GM23338 (cell line): ENCODE measurements around the gene PIR. TPM values are rescaled to one million over a fixed set of nuclear protein-coding genes. Genes with fewer than 3 reads are reported as not detected.

ENCODE experiments used
- ATAC-seq: fragments of 200-7000 bp; cut with Tn5 transposase; 3 replicates; pipeline ENCODE4 v1.9.1; 2020
- DNase-seq: peaks from one replicate; pipeline ENCODE4 v3.0.0-alpha.2; 2015; ENCODE audit warnings: low spot score
- H2AFZ ChIP-seq: fragments of 200-600 bp; sonication (generic); 2 replicates; pipeline ENCODE4 v1.8.0; 2016; ENCODE audit warnings: antibody characterized with exemption, mild to moderate bottlenecking, moderate library complexity
- H3F3A ChIP-seq: fragments of 200-600 bp; sonication (generic); replicated peaks from 2 replicates; pipeline ENCODE4 v1.8.0; 2017; ENCODE audit warnings: antibody characterized with exemption, mixed run types, low read depth
- H3K27ac ChIP-seq: fragments of 200-600 bp; sonication (generic); 2 replicates; pipeline ENCODE4 v1.6.1; 2016; ENCODE audit warnings: low read depth
- H3K27me3 ChIP-seq: fragments of 200-600 bp; sonication (generic); 2 replicates; pipeline ENCODE4 v1.8.0; 2016; ENCODE audit warnings: mild to moderate bottlenecking, mixed run types, moderate library complexity; ENCODE audit not compliant: insufficient read depth
- H3K36me3 ChIP-seq: fragments of 200-600 bp; sonication (generic); 2 replicates; pipeline ENCODE4 v1.8.0; 2016; ENCODE audit warnings: mild to moderate bottlenecking; ENCODE audit not compliant: insufficient read depth
- H3K4me1 ChIP-seq: fragments of 200-600 bp; sonication (generic); 2 replicates; pipeline ENCODE4 v1.8.0; 2016; ENCODE audit warnings: mild to moderate bottlenecking, moderate library complexity; ENCODE audit not compliant: insufficient read depth
- H3K4me2 ChIP-seq: fragments of 200-600 bp; sonication (generic); 2 replicates; pipeline ENCODE4 v1.7.1; 2017; ENCODE audit warnings: mixed run types
- H3K4me3 ChIP-seq: fragments of 200-600 bp; sonication (generic); 2 replicates; pipeline ENCODE4 v1.6.1; 2016; ENCODE audit warnings: mixed run types
- H3K79me2 ChIP-seq: fragments of 200-600 bp; sonication (generic); replicated peaks from 2 replicates; pipeline ENCODE4 v1.8.0; 2017; ENCODE audit warnings: mild to moderate bottlenecking; ENCODE audit not compliant: insufficient read depth
- H3K9me2 ChIP-seq: fragments of 200-600 bp; sonication (generic); 2 replicates; pipeline ENCODE4 v1.8.0; 2017; ENCODE audit not compliant: insufficient read depth
- H4K20me1 ChIP-seq: fragments of 200-600 bp; sonication (generic); replicated peaks from 2 replicates; pipeline ENCODE4 v1.8.0; 2017; ENCODE audit warnings: mild to moderate bottlenecking; ENCODE audit not compliant: insufficient read depth
- H3K27ac Mint-ChIP-seq: 2 replicates; pipeline ENCODE4 v1.8.0; 2020; ENCODE audit warnings: inconsistent platforms, mild to moderate bottlenecking, moderate library complexity, mixed read lengths
- H3K27me3 Mint-ChIP-seq: 3 replicates; pipeline ENCODE4 v1.8.0; 2022; ENCODE audit warnings: low read depth, mild to moderate bottlenecking, moderate library complexity, mixed read lengths, inconsistent platforms; ENCODE audit not compliant: insufficient read depth, poor library complexity
- H3K36me3 Mint-ChIP-seq: 3 replicates; pipeline ENCODE4 v1.8.0; 2021; ENCODE audit warnings: low read depth, mild to moderate bottlenecking, inconsistent platforms, moderate library complexity, mixed read lengths
- H3K4me1 Mint-ChIP-seq: 3 replicates; pipeline ENCODE4 v1.8.0; 2020; ENCODE audit warnings: mild to moderate bottlenecking, inconsistent platforms, mixed read lengths
- H3K4me3 Mint-ChIP-seq: 3 replicates; pipeline ENCODE4 v1.8.0; 2021; ENCODE audit warnings: moderate library complexity, mild to moderate bottlenecking, inconsistent platforms, mixed read lengths
- H3K9me3 Mint-ChIP-seq: 3 replicates; pipeline ENCODE4 v1.8.0; 2020; ENCODE audit warnings: moderate library complexity, mild to moderate bottlenecking, inconsistent platforms, mixed read lengths
- CREB1 ChIP-seq: fragments of 250-450 bp; sonication (Bioruptor Pico); IDR thresholded peaks from 2 replicates; pipeline ENCODE4 v1.5.0; 2020; ENCODE audit warnings: low read depth, mild to moderate bottlenecking, moderate library complexity
- CTCF ChIP-seq, 2 experiments: fragments of 200-600 bp in 1 of 2; sonication (generic) in 1 of 2; conservative IDR thresholded peaks; 2 replicates each; pipeline versions ENCODE4 v1.5.1 to v1.6.1; 2016 to 2017; ENCODE audit warnings: antibody characterized with exemption in 2 of 2, low read depth in 2 of 2, mild to moderate bottlenecking in 2 of 2, moderate library complexity in 1 of 2
- ETS1 ChIP-seq: IDR thresholded peaks from 2 replicates; pipeline ENCODE4 v1.6.1; 2016; ENCODE audit warnings: antibody characterized with exemption
- EZH2 ChIP-seq: fragments of 200-600 bp; sonication (generic); IDR thresholded peaks from one replicate; pipeline ENCODE4 v1.8.0; 2017; ENCODE audit warnings: antibody characterized with exemption, mild to moderate bottlenecking, low read depth; ENCODE audit not compliant: unreplicated experiment
- EZH2phosphoT487 ChIP-seq: fragments of 200-600 bp; sonication (generic); IDR thresholded peaks from one replicate; pipeline ENCODE4 v1.8.1; 2018; ENCODE audit warnings: antibody characterized with exemption; ENCODE audit not compliant: unreplicated experiment
- JUNB ChIP-seq: IDR thresholded peaks from one replicate; pipeline ENCODE4 v1.6.1; 2016; ENCODE audit warnings: antibody characterized with exemption; ENCODE audit not compliant: unreplicated experiment
- NANOG ChIP-seq: IDR thresholded peaks from 2 replicates; pipeline ENCODE4 v1.6.1; 2016; ENCODE audit warnings: antibody characterized with exemption, borderline replicate concordance
- REST ChIP-seq: IDR thresholded peaks from one replicate; pipeline ENCODE4 v1.6.1; 2018; ENCODE audit warnings: antibody characterized with exemption; ENCODE audit not compliant: unreplicated experiment
- STAT1 ChIP-seq: IDR thresholded peaks from one replicate; pipeline ENCODE4 v1.6.1; 2016; ENCODE audit warnings: antibody characterized with exemption; ENCODE audit not compliant: unreplicated experiment
- ZNF114 ChIP-seq: fragments of 250-450 bp; sonication (Bioruptor Pico); IDR thresholded peaks from 2 replicates; pipeline ENCODE4 v1.5.0; 2020; ENCODE audit warnings: mild to moderate bottlenecking, moderate library complexity
- ZNF331 ChIP-seq: fragments of 250-450 bp; sonication (Bioruptor Pico); IDR thresholded peaks from 2 replicates; pipeline ENCODE4 v1.5.0; 2020; ENCODE audit warnings: low read depth, mild to moderate bottlenecking, moderate library complexity
- ZNF462 ChIP-seq: fragments of 250-450 bp; sonication (Bioruptor Pico); IDR thresholded peaks from 2 replicates; pipeline ENCODE4 v1.5.0; 2020; ENCODE audit warnings: mild to moderate bottlenecking, moderate library complexity
- polyA plus RNA-seq: library from polyadenylated mRNA; unstranded; fragments of >200 nt; fragmentation: Nextera tagmentation; extraction: Ambion mirVana; gene quantifications from 2 replicates; pipeline ENCODE4 v1.2.1, GENCODE V29; 2016
- total RNA-seq: library from RNA; depleted of rRNA; stranded (reverse); fragments of >200 nt; shearing (Covaris generic); gene quantifications from 2 replicates; pipeline ENCODE4 v1.2.3, GENCODE V29; 2014

The PIR gene
- total and polyA plus RNA-seq, 2 experiments from 2014 or later, result 13.1 to 25.2 TPM

GRCh38 chrX:15410430-15410829, 82.7 kb downstream of the PIR start:
- peaks cover 16% of the 10 kb centered on the region for H3K4me1 Mint-ChIP-seq
- no peak overlapping the region for H3K27ac ChIP-seq
- H3K4me2 ChIP-seq, result no peak overlapping the region
- H3K36me3 Mint-ChIP-seq, result 0 out of 3 replicates have a peak, but pooled peaks cover 4% of the 10 kb centered on the region
- no peaks in the 10 kb centered on the region for H3F3A ChIP-seq
- no peak overlapping the region for H3K4me3 Mint-ChIP-seq
- DNase-seq (no peak), ATAC-seq (no peak)
- no peaks in the 10 kb centered on the region for H3K36me3 ChIP-seq
- no peaks in the 10 kb centered on the region for H4K20me1 ChIP-seq
- H3K9me2 ChIP-seq, result no peaks in the 10 kb centered on the region
- no peak overlapping the region for H2AFZ ChIP-seq
- H3K27me3 Mint-ChIP-seq, result no peaks in the 10 kb centered on the region
- H3K27ac Mint-ChIP-seq, result no peak overlapping the region
- no peaks in the 10 kb centered on the region for H3K4me1 ChIP-seq
- H3K9me3 Mint-ChIP-seq, result no peaks in the 10 kb centered on the region
- H3K27me3 ChIP-seq, result no peaks in the 10 kb centered on the region
- no peaks in the 10 kb centered on the region for H3K79me2 ChIP-seq
- TF ChIP-seq CREB1 (CRISPR knock-in tag), result no peak
- no peak for TF ChIP-seq REST
- no peak for TF ChIP-seq EZH2phosphoT487
- no peak for TF ChIP-seq JUNB
- no peak for TF ChIP-seq EZH2
- no peak for TF ChIP-seq CTCF (conservative IDR thresholded peaks at IDR 0.05; ENCODE audit: low read depth in 2 of 2)
- no peak for TF ChIP-seq ETS1
- TF ChIP-seq NANOG, result no peak
- no peak for TF ChIP-seq STAT1
- TF ChIP-seq ZNF114, result no peak
- no peak for TF ChIP-seq ZNF331
- no peak for TF ChIP-seq ZNF462 (CRISPR knock-in tag)
- H3K4me3 ChIP-seq, result no peak overlapping the region
